PC-9 (cell line): ENCODE results near the gene CCL7.

Experiments used
- EZH2 ChIP-seq: fragments of 200-600 bp; sonication (generic); IDR thresholded peaks from 2 replicates; pipeline ENCODE4 v1.8.0; 2017; ENCODE audit warnings: antibody characterized with exemption, low read depth
- TF ChIP-seq, protein P1 (sequence below): fragments of 200-600 bp; sonication (generic); conservative IDR thresholded peaks from 2 replicates; pipeline ENCODE4 v1.6.1; 2017; ENCODE audit warnings: mixed run types, antibody characterized with exemption, mild to moderate bottlenecking, moderate library complexity

DNA sequence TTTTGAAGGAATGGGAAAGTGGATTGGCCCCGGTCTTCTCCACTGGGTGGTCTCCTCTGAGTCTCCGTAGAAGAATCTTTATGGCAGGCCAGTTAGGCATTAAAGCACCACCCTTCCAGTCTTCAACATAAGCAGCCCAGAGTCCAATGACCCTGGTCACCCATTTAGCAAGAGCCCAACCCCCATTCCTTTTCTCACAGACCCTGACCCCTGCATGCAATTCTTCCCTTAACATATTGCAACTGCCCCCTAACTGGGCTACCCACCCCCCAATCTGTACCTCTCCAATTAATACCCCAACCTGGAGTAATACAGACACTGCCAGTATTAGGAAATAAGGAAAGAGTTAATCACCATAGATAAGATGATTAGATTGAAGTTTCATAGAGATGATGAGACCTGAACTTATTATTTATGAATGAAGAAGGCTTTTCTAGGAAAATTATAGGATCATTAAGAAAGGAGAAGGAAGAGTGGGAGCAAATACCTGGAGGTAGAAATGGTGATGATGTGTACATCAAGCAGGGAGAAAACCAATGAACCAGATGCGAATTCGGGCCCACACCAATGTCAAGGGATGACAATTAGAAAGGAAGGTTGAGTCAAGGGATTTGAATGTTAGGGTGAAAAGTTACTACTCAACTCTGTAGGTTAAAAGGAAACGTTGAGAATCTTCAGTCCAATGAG lies 12.6 kb upstream of the CCL7 start:
- TF ChIP-seq, protein P1, sequence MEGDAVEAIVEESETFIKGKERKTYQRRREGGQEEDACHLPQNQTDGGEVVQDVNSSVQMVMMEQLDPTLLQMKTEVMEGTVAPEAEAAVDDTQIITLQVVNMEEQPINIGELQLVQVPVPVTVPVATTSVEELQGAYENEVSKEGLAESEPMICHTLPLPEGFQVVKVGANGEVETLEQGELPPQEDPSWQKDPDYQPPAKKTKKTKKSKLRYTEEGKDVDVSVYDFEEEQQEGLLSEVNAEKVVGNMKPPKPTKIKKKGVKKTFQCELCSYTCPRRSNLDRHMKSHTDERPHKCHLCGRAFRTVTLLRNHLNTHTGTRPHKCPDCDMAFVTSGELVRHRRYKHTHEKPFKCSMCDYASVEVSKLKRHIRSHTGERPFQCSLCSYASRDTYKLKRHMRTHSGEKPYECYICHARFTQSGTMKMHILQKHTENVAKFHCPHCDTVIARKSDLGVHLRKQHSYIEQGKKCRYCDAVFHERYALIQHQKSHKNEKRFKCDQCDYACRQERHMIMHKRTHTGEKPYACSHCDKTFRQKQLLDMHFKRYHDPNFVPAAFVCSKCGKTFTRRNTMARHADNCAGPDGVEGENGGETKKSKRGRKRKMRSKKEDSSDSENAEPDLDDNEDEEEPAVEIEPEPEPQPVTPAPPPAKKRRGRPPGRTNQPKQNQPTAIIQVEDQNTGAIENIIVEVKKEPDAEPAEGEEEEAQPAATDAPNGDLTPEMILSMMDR = no peak
- no peak for TF ChIP-seq EZH2
